Stimulated activated effector memory CD8-positive, alpha-beta T cell treated with anti-CD3 and anti-CD28 coated beads, Interleukin-12 subunit alpha, Interleukin-12 subunit beta, amount 100 ng/mL, for 72 hours (primary cell): ENCODE data around the gene NXPH4.

Experiments
- ATAC-seq: fragments of 150-1000 bp; cut with Tn5 transposase; 2 replicates; pipeline ENCODE4 v1.10.0; 2021
- DNase-seq, 2 donors: peaks; one replicate each; pipeline ENCODE4 v3.0.0; 2021 to 2022; ENCODE audit warnings: low spot score in 2 of 2
- H3K27ac Mint-ChIP-seq: one replicate; pipeline ENCODE4 v1.8.0; 2022; ENCODE audit warnings: mild to moderate bottlenecking, mixed read lengths
- H3K36me3 Mint-ChIP-seq: one replicate; pipeline ENCODE4 v1.8.0; 2022; ENCODE audit warnings: mild to moderate bottlenecking, mixed read lengths
- H3K4me1 Mint-ChIP-seq: one replicate; pipeline ENCODE4 v1.8.0; 2022; ENCODE audit warnings: mixed read lengths
- H3K4me3 Mint-ChIP-seq: one replicate; pipeline ENCODE4 v1.8.0; 2022; ENCODE audit warnings: mild to moderate bottlenecking, mixed read lengths
- H3K9me3 Mint-ChIP-seq: one replicate; pipeline ENCODE4 v1.8.0; 2022; ENCODE audit warnings: mixed read lengths

Gene NXPH4

GRCh38 chr12:57236201-57236924 is 19.8 kb downstream of the NXPH4 start:
- peaks cover 85% of the 10 kb centered on the region for H3K36me3 Mint-ChIP-seq

GRCh38 chr12:57236925-57237595 is 20.5 kb downstream of the NXPH4 start:
- Mint-ChIP-seq H3K36me3 (peaks cover 78% of the 10 kb centered on the region), H3K4me1 (peaks cover 69% of the 10 kb centered on the region), H3K9me3 (no peaks in the 10 kb centered on the region), H3K27ac (no peak overlapping the region), H3K4me3 (peak overlapping the region; percentile 85)
- ATAC-seq (no peak), DNase-seq (peak in 1 of 2 donors; percentile 67)

More at GRCh38 chr12:57236201-57236924, 19.8 kb downstream of the NXPH4 start:
- H3K9me3 Mint-ChIP-seq, result no peaks in the 10 kb centered on the region
- ATAC-seq, result no peak
- no peak overlapping the region for H3K27ac Mint-ChIP-seq
- H3K4me3 Mint-ChIP-seq, result no peak overlapping the region
- peaks cover 62% of the 10 kb centered on the region for H3K4me1 Mint-ChIP-seq
- peak in 1 of 2 donors; percentile 70 for DNase-seq

- Mint-ChIP-seq H3K4me1 (peaks cover 74% of the 10 kb centered on the region), H3K36me3 (peaks cover 73% of the 10 kb centered on the region), H3K27ac (no peak overlapping the region), H3K4me3 (peak overlapping the region; percentile 85), H3K9me3 (no peaks in the 10 kb centered on the region)
- no peak for ATAC-seq
- no peak for DNase-seq
Observed at GRCh38 chr12:57237596-57237931, 21.0 kb downstream of the NXPH4 start.

- Mint-ChIP-seq H3K27ac (peak overlapping the region; percentile 82), H3K36me3 (peaks cover 66% of the 10 kb centered on the region), H3K4me1 (peaks cover 75% of the 10 kb centered on the region), H3K9me3 (no peaks in the 10 kb centered on the region), H3K4me3 (peak overlapping the region; percentile 85)
- ATAC-seq, result peak; percentile 1
- DNase-seq, result peak in 1 of 2 donors; percentile 69
Observed at GRCh38 chr12:57237932-57238853, 21.6 kb downstream of the NXPH4 start.

- Mint-ChIP-seq H3K9me3 (no peaks in the 10 kb centered on the region), H3K4me3 (peak overlapping the region; percentile 85), H3K4me1 (peaks cover 79% of the 10 kb centered on the region), H3K36me3 (peaks cover 58% of the 10 kb centered on the region), H3K27ac (peak overlapping the region; percentile 82)
- ATAC-seq (peak; percentile 75), DNase-seq (peak; percentile 95 to 98)
Observed at GRCh38 chr12:57238854-57239554, 22.4 kb downstream of the NXPH4 start.

GRCh38 chr12:57239587-57240065 is 23.0 kb downstream of the NXPH4 start:
- H3K27ac Mint-ChIP-seq, result peak overlapping the region; percentile 82
- H3K36me3 Mint-ChIP-seq, result peaks cover 52% of the 10 kb centered on the region
- H3K4me3 Mint-ChIP-seq, result peak overlapping the region; percentile 85
- H3K4me1 Mint-ChIP-seq, result peaks cover 77% of the 10 kb centered on the region
- H3K9me3 Mint-ChIP-seq, result no peaks in the 10 kb centered on the region
- peak in 1 of 2 donors; percentile 80 for DNase-seq
- ATAC-seq, result peak; percentile 0

- Mint-ChIP-seq H3K27ac (peak overlapping the region; percentile 82), H3K4me1 (peaks cover 76% of the 10 kb centered on the region), H3K9me3 (no peaks in the 10 kb centered on the region), H3K4me3 (peak overlapping the region; percentile 85), H3K36me3 (peaks cover 45% of the 10 kb centered on the region)
- peak in 1 of 2 donors; percentile 85 for DNase-seq
- ATAC-seq, result peak; percentile 46
Observed at GRCh38 chr12:57240066-57240921, 23.7 kb downstream of the NXPH4 start.

- peaks cover 39% of the 10 kb centered on the region for H3K36me3 Mint-ChIP-seq
- H3K4me1 Mint-ChIP-seq, result peaks cover 76% of the 10 kb centered on the region
- DNase-seq (peak in 1 of 2 donors; percentile 66), ATAC-seq (no peak)
- H3K27ac Mint-ChIP-seq, result peak overlapping the region; percentile 82
- H3K4me3 Mint-ChIP-seq, result peak overlapping the region; percentile 85
- H3K9me3 Mint-ChIP-seq, result no peaks in the 10 kb centered on the region
Observed at GRCh38 chr12:57240926-57241401, 24.4 kb downstream of the NXPH4 start.

GRCh38 chr12:57241402-57242310 is 25.1 kb downstream of the NXPH4 start:
- Mint-ChIP-seq H3K27ac (no peak overlapping the region), H3K4me3 (peak overlapping the region; percentile 85), H3K36me3 (peaks cover 32% of the 10 kb centered on the region), H3K9me3 (no peaks in the 10 kb centered on the region), H3K4me1 (peaks cover 76% of the 10 kb centered on the region)
- no peak for ATAC-seq
- DNase-seq, result peak in 1 of 2 donors; percentile 60

GRCh38 chr12:57242329-57242690 is 25.7 kb downstream of the NXPH4 start:
- ATAC-seq (no peak), DNase-seq (no peak)
- Mint-ChIP-seq H3K4me1 (peaks cover 72% of the 10 kb centered on the region), H3K27ac (peak overlapping the region; percentile 48), H3K9me3 (no peaks in the 10 kb centered on the region), H3K36me3 (peaks cover 27% of the 10 kb centered on the region), H3K4me3 (peak overlapping the region; percentile 85)

- peak overlapping the region; percentile 48 for H3K27ac Mint-ChIP-seq
- ATAC-seq (peak; percentile 9), DNase-seq (peak; percentile 63 to 87)
- no peaks in the 10 kb centered on the region for H3K9me3 Mint-ChIP-seq
- peaks cover 21% of the 10 kb centered on the region for H3K36me3 Mint-ChIP-seq
- peak overlapping the region; percentile 85 for H3K4me3 Mint-ChIP-seq
- H3K4me1 Mint-ChIP-seq, result peaks cover 66% of the 10 kb centered on the region
Observed at GRCh38 chr12:57242691-57243454, 26.3 kb downstream of the NXPH4 start.

GRCh38 chr12:57243521-57244311 is 27.1 kb downstream of the NXPH4 start:
- Mint-ChIP-seq H3K27ac (no peak overlapping the region), H3K9me3 (no peaks in the 10 kb centered on the region), H3K4me1 (peaks cover 57% of the 10 kb centered on the region), H3K36me3 (peaks cover 16% of the 10 kb centered on the region), H3K4me3 (peak overlapping the region; percentile 85)
- DNase-seq (peak; percentile 78 to 91), ATAC-seq (peak; percentile 20)
